Fibroblast of lung (primary cell): ENCODE results near the gene KRT34. TPM values are rescaled to one million over a fixed set of nuclear protein-coding genes. Genes with fewer than 3 reads are reported as not detected.

Experiments
- DNase-seq, 2 donors: peaks; one replicate each; pipeline versions ENCODE4 v3.0.0 to v3.0.0-alpha.2; 2010; ENCODE audit warnings: low read depth in 2 of 2
- H2AFZ ChIP-seq: 2 replicates; pipeline ENCODE4 v1.5.1; 2012; ENCODE audit warnings: low read length, control low read depth, inconsistent platforms
- H3K27ac ChIP-seq: 2 replicates; pipeline ENCODE4 v1.5.1; 2011; ENCODE audit warnings: low read length, control low read depth; ENCODE audit not compliant: insufficient read depth
- H3K27me3 ChIP-seq: 2 replicates; pipeline ENCODE4 v1.5.1; 2011; ENCODE audit warnings: mild to moderate bottlenecking, low read length; ENCODE audit not compliant: control insufficient read depth, insufficient read depth
- H3K36me3 ChIP-seq: 2 replicates; pipeline ENCODE4 v1.5.1; 2011; ENCODE audit warnings: low read length; ENCODE audit not compliant: control insufficient read depth, insufficient read depth
- H3K4me1 ChIP-seq: 2 replicates; pipeline ENCODE4 v1.5.1; 2011; ENCODE audit warnings: low read length; ENCODE audit not compliant: control insufficient read depth, insufficient read depth; ENCODE audit errors: extremely low read depth
- H3K4me2 ChIP-seq: 2 replicates; pipeline ENCODE4 v1.5.1; 2011; ENCODE audit warnings: low read length, control low read depth; ENCODE audit not compliant: insufficient read depth; ENCODE audit errors: extremely low read depth
- H3K4me3 ChIP-seq, 4 experiments: fragments of 200-600 bp in 1 of 4; sonication (generic) in 1 of 4; replicated peaks in 1 of 4; 2 replicates each; pipeline ENCODE4 v1.5.1; 2011 to 2016; ENCODE audit warnings: low read length in 4 of 4, low read depth in 3 of 4, mild to moderate bottlenecking in 3 of 4, control low read depth in 2 of 4, inconsistent platforms in 1 of 4, mixed read lengths in 1 of 4; ENCODE audit not compliant: insufficient read depth in 1 of 4; ENCODE audit errors: control extremely low read depth in 1 of 4
- H3K79me2 ChIP-seq: 2 replicates; pipeline ENCODE4 v1.5.1; 2012; ENCODE audit warnings: mild to moderate bottlenecking, low read length, inconsistent platforms; ENCODE audit not compliant: control insufficient read depth, insufficient read depth
- H3K9ac ChIP-seq: 2 replicates; pipeline ENCODE4 v1.5.1; 2011; ENCODE audit warnings: mild to moderate bottlenecking, low read length, control low read depth; ENCODE audit not compliant: insufficient read depth
- H3K9me3 ChIP-seq: 2 replicates; pipeline ENCODE4 v1.5.1; 2012; ENCODE audit warnings: low read depth, low read length; ENCODE audit not compliant: control insufficient read depth, insufficient read depth
- H4K20me1 ChIP-seq: 2 replicates; pipeline ENCODE4 v1.5.1; 2011; ENCODE audit warnings: low read length; ENCODE audit not compliant: control insufficient read depth, insufficient read depth; ENCODE audit errors: extremely low read depth
- CTCF ChIP-seq, 2 donors: IDR thresholded peaks in 1 of 2; conservative IDR thresholded peaks in 1 of 2; 1 replicate in 1 of 2; 2 replicates in 1 of 2; pipeline ENCODE4 v1.5.1; 2011 to 2012; ENCODE audit warnings: low read length in 2 of 2, control low read depth in 1 of 2, inconsistent platforms in 1 of 2, low read depth in 1 of 2, mild to moderate bottlenecking in 1 of 2
- EZH2 ChIP-seq: IDR thresholded peaks from 2 replicates; pipeline ENCODE4 v1.5.1; 2012; ENCODE audit warnings: low read length, control low read depth, mild to moderate bottlenecking; ENCODE audit errors: missing control alignments
- polyA plus RNA-seq, 2 donors: library from polyadenylated mRNA; depleted of rRNA in 1 of 2; stranded (reverse) in 1 of 2; unstranded in 1 of 2; fragments of >200 nt; gene quantifications; 2 replicates each; pipeline ENCODE4 v1.2.1, GENCODE V29; 2011 to 2012; ENCODE audit warnings: missing spikeins in 1 of 2
- total RNA-seq: library from RNA; depleted of rRNA; stranded (reverse); fragments of >200 nt; gene quantifications from 2 replicates; pipeline ENCODE4 v1.2.1, GENCODE V29; 2014

The KRT34 gene
- total and polyA plus RNA-seq, 2 donors (not counting 1 experiment from before 2014, with no cell fraction given): under 0.01 to 1.00 TPM

GRCh38 chr17:41418116-41418860 lies 36.2 kb upstream of the KRT34 start:
- Histone ChIP-seq H3K27me3 (peaks cover 2% of the 10 kb centered on the region), H2AFZ (no peak overlapping the region), H3K4me1 (peaks cover 7% of the 10 kb centered on the region), H3K4me3 (no peak overlapping the region), H4K20me1 (no peaks in the 10 kb centered on the region), H3K36me3 (no peaks in the 10 kb centered on the region), H3K4me2 (no peak overlapping the region), H3K9ac (no peak overlapping the region), H3K79me2 (no peaks in the 10 kb centered on the region), H3K27ac (no peak overlapping the region), H3K9me3 (no peaks in the 10 kb centered on the region)
- no peak for DNase-seq
- TF ChIP-seq EZH2 (no peak), CTCF (conservative IDR thresholded peaks at IDR 0.05 in 1 of 2, IDR thresholded peaks at IDR 0.05 in 1 of 2; ENCODE audit: low read depth in 1 of 2, low read length in 2 of 2) (no peak)

- H3K4me3 ChIP-seq: no peak overlapping the region
- no peak overlapping the region for H3K4me2 ChIP-seq
- H3K79me2 ChIP-seq: no peaks in the 10 kb centered on the region
- no peak for DNase-seq
- no peaks in the 10 kb centered on the region for H3K27me3 ChIP-seq
- no peaks in the 10 kb centered on the region for H3K9me3 ChIP-seq
- peak in 1 of 2 donors; percentile 12 for TF ChIP-seq CTCF (conservative IDR thresholded peaks at IDR 0.05 in 1 of 2, IDR thresholded peaks at IDR 0.05 in 1 of 2; ENCODE audit: low read depth in 1 of 2, low read length in 2 of 2)
- TF ChIP-seq EZH2: no peak
- no peaks in the 10 kb centered on the region for H3K36me3 ChIP-seq
- no peak overlapping the region for H3K27ac ChIP-seq
- H2AFZ ChIP-seq: no peak overlapping the region
- no peaks in the 10 kb centered on the region for H4K20me1 ChIP-seq
- H3K4me1 ChIP-seq: peaks cover 7% of the 10 kb centered on the region
- no peak overlapping the region for H3K9ac ChIP-seq
Observed at GRCh38 chr17:41417576-41418015, 35.5 kb upstream of the KRT34 start.

- Histone ChIP-seq H3K27ac (no peak overlapping the region), H2AFZ (no peak overlapping the region), H3K4me2 (no peak overlapping the region)
Observed at GRCh38 chr17:41417127-41417526, 35.0 kb upstream of the KRT34 start.

More at GRCh38 chr17:41417127-41417526, 35.0 kb upstream of the KRT34 start:
- no peaks in the 10 kb centered on the region for H3K27me3 ChIP-seq
- no peak for TF ChIP-seq CTCF (conservative IDR thresholded peaks at IDR 0.05 in 1 of 2, IDR thresholded peaks at IDR 0.05 in 1 of 2; ENCODE audit: low read depth in 1 of 2, low read length in 2 of 2)
- TF ChIP-seq EZH2: no peak
- H3K9me3 ChIP-seq: no peaks in the 10 kb centered on the region
- no peaks in the 10 kb centered on the region for H4K20me1 ChIP-seq
- H3K4me3 ChIP-seq: no peak overlapping the region
- no peak for DNase-seq
- peaks cover 7% of the 10 kb centered on the region for H3K4me1 ChIP-seq
- H3K36me3 ChIP-seq: no peaks in the 10 kb centered on the region
- no peak overlapping the region for H3K9ac ChIP-seq
- H3K79me2 ChIP-seq: no peaks in the 10 kb centered on the region
